Liver (tissue), 9 donors: ENCODE data around the gene ALPK3. TPM values are rescaled to one million over a fixed set of nuclear protein-coding genes. Genes with fewer than 3 reads are reported as not detected.

Experiments
- DNase-seq: peaks from one replicate; pipeline ENCODE4 v3.0.0-alpha.2; 2017; ENCODE audit warnings: low spot score
- H3K27ac ChIP-seq, 2 donors: one replicate each; pipeline ENCODE4 v1.7.0; 2013; ENCODE audit warnings: inconsistent platforms in 2 of 2, low read length in 2 of 2, control low read depth in 1 of 2, low read depth in 1 of 2, mild to moderate bottlenecking in 1 of 2
- H3K27me3 ChIP-seq, 4 donors: one replicate each; pipeline versions ENCODE4 v1.6.1 to v1.7.0; 2013; ENCODE audit warnings: low read length in 3 of 4, inconsistent platforms in 1 of 4, mild to moderate bottlenecking in 1 of 4, moderate library complexity in 1 of 4; ENCODE audit not compliant: control insufficient read depth in 4 of 4, insufficient read depth in 4 of 4
- H3K36me3 ChIP-seq, 4 donors: one replicate each; pipeline versions ENCODE4 v1.6.1 to v1.7.0; 2013; ENCODE audit warnings: low read length in 3 of 4, mild to moderate bottlenecking in 3 of 4, low read depth in 1 of 4, moderate library complexity in 1 of 4; ENCODE audit not compliant: control insufficient read depth in 4 of 4, insufficient read depth in 3 of 4
- H3K4me1 ChIP-seq, 4 donors: one replicate each; pipeline versions ENCODE4 v1.6.1 to v1.7.0; 2013; ENCODE audit warnings: low read length in 3 of 4, mild to moderate bottlenecking in 3 of 4, moderate library complexity in 1 of 4; ENCODE audit not compliant: control insufficient read depth in 4 of 4, insufficient read depth in 4 of 4
- H3K4me3 ChIP-seq, 3 donors: one replicate each; pipeline versions ENCODE4 v1.6.1 to v1.7.0; 2013; ENCODE audit warnings: low read length in 3 of 3, control low read depth in 1 of 3, low read depth in 1 of 3, mild to moderate bottlenecking in 1 of 3
- H3K9ac ChIP-seq, 2 donors: one replicate each; pipeline ENCODE4 v1.7.0; 2013; ENCODE audit warnings: low read length in 2 of 2, mild to moderate bottlenecking in 2 of 2, moderate library complexity in 2 of 2, control low read depth in 1 of 2, low read depth in 1 of 2
- H3K9me3 ChIP-seq, 4 donors: one replicate each; pipeline versions ENCODE4 v1.6.1 to v1.7.0; 2013; ENCODE audit warnings: low read length in 3 of 4; ENCODE audit not compliant: control insufficient read depth in 4 of 4
- EGR1 ChIP-seq, 2 donors: IDR thresholded peaks; 2 replicates each; pipeline ENCODE4 v1.6.1; 2016 to 2018; ENCODE audit warnings: antibody characterized with exemption in 2 of 2, low read depth in 2 of 2
- FOXA1 ChIP-seq: IDR thresholded peaks from 2 replicates; pipeline ENCODE4 v1.6.1; 2016; ENCODE audit warnings: antibody characterized with exemption
- FOXA2 ChIP-seq: IDR thresholded peaks from 2 replicates; pipeline ENCODE4 v1.6.1; 2016; ENCODE audit warnings: antibody characterized with exemption
- GABPA ChIP-seq, 2 donors: IDR thresholded peaks in 1 of 2; conservative IDR thresholded peaks in 1 of 2; 2 replicates each; pipeline ENCODE4 v1.6.1; 2016; ENCODE audit warnings: antibody characterized with exemption in 2 of 2, mild to moderate bottlenecking in 1 of 2, moderate library complexity in 1 of 2
- HNF4A ChIP-seq, 2 donors: conservative IDR thresholded peaks; 2 replicates each; pipeline ENCODE4 v1.6.1; 2016; ENCODE audit warnings: antibody characterized with exemption in 2 of 2, mild to moderate bottlenecking in 2 of 2
- HNF4G ChIP-seq: IDR thresholded peaks from 2 replicates; pipeline ENCODE4 v1.6.1; 2016; ENCODE audit warnings: antibody characterized with exemption
- JUND ChIP-seq, 2 donors: IDR thresholded peaks; 2 replicates each; pipeline ENCODE4 v1.6.1; 2016; ENCODE audit warnings: antibody characterized with exemption in 2 of 2
- NR2F2 ChIP-seq: IDR thresholded peaks from 2 replicates; pipeline ENCODE4 v1.6.1; 2016; ENCODE audit warnings: antibody characterized with exemption
- RAD21 ChIP-seq, 2 donors: IDR thresholded peaks; 2 replicates each; pipeline ENCODE4 v1.6.1; 2016; ENCODE audit warnings: antibody characterized with exemption in 2 of 2, mild to moderate bottlenecking in 2 of 2
- RXRA ChIP-seq, 2 donors: IDR thresholded peaks; 2 replicates each; pipeline ENCODE4 v1.6.1; 2017 to 2018; ENCODE audit warnings: antibody characterized with exemption in 2 of 2, mild to moderate bottlenecking in 1 of 2
- SP1 ChIP-seq: IDR thresholded peaks from 2 replicates; pipeline ENCODE4 v1.6.1; 2018; ENCODE audit warnings: antibody characterized with exemption, mild to moderate bottlenecking
- TAF1 ChIP-seq: conservative IDR thresholded peaks from 2 replicates; pipeline ENCODE4 v1.6.1; 2016; ENCODE audit warnings: antibody characterized with exemption, mild to moderate bottlenecking
- YY1 ChIP-seq: IDR thresholded peaks from 2 replicates; pipeline ENCODE4 v1.6.1; 2016; ENCODE audit warnings: antibody characterized with exemption, mild to moderate bottlenecking
- WGBS: extraction: QIAGEN DNeasy Blood & Tissue Kit; methylation state at CpG from one replicate; pipeline ENCODE4 v1.1.7; 2013; 5-methylcytosine and 5-hydroxymethylcytosine counted together
- polyA plus RNA-seq, 2 donors: library from polyadenylated mRNA; stranded (reverse) in 1 of 2; unstranded in 1 of 2; fragments of 200-250 nt in 1 of 2; fragments of >200 nt in 1 of 2; fragmentation: Nextera tagmentation in 1 of 2; extraction: Ambion mirVana in 1 of 2; gene quantifications; one replicate each; pipeline versions ENCODE4 v1.2.1 to v1.2.3, GENCODE V29; 2013 to 2015
- total RNA-seq, 2 donors: library from RNA; depleted of rRNA; stranded (reverse); fragments of >200 nt; gene quantifications; one replicate each; pipeline ENCODE4 v1.2.3, GENCODE V29; 2014
- TF ChIP-seq, protein P1 (sequence below): IDR thresholded peaks from 2 replicates; pipeline ENCODE4 v1.6.1; 2016; ENCODE audit warnings: antibody characterized with exemption
- TF ChIP-seq, protein P2 (sequence below): IDR thresholded peaks from 2 replicates; pipeline ENCODE4 v1.6.1; 2016; ENCODE audit warnings: antibody characterized with exemption
- TF ChIP-seq, protein P3 (sequence below): IDR thresholded peaks from 2 replicates; pipeline ENCODE4 v1.6.1; 2016; ENCODE audit warnings: antibody characterized with exemption
- TF ChIP-seq, protein P4 (sequence below): IDR thresholded peaks from 2 replicates; pipeline ENCODE4 v1.6.1; 2016; ENCODE audit warnings: antibody characterized with exemption, mild to moderate bottlenecking
- TF ChIP-seq, protein P5 (sequence below): fragments of 150-350 bp; IDR thresholded peaks from 2 replicates; pipeline ENCODE4 v1.5.1; 2017; ENCODE audit warnings: improper control_type of control experiment, low read depth, low read length; ENCODE audit not compliant: missing input control
- donor health status: healthy.
- donor health status: healthy.
- donor health status: healthy.
- donor health status: healthy.
- donor health status: healthy.

The ALPK3 gene
- total and polyA plus RNA-seq, 4 donors, result 0.96 to 10.0 (median 2.8) TPM

DNA sequence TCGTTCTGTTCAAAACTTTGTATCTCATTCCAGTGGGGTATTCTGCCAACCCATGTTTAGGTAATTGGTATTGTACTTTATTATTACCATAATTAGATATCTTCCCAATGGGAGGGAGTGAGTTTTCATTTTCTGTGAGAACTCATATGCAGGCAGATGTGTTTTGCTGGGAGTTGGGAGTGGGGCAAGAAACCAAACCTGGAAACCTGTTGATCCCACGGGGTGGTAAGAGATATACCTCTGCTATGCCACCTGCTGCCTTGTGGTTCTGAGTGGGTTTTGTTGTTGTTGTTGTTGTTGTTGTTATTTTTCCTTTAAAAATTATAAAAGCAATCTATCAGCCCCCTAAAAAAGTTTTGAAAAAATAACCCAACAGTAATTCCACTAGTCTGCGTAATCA, 36.7 kb upstream of the ALPK3 start:
- TF ChIP-seq NR2F2 (no peak), RXRA (IDR thresholded peaks at IDR 0.05) (no peak), YY1 (no peak), HNF4G (no peak), FOXA1 (no peak), EGR1 (IDR thresholded peaks at IDR 0.05; ENCODE audit: low read depth in 2 of 2) (no peak), RAD21 (IDR thresholded peaks at IDR 0.05) (no peak), TAF1 (no peak), FOXA2 (no peak), JUND (IDR thresholded peaks at IDR 0.05) (no peak), HNF4A (conservative IDR thresholded peaks at IDR 0.05) (no peak), GABPA (IDR thresholded peaks at IDR 0.05 in 1 of 2, conservative IDR thresholded peaks at IDR 0.05 in 1 of 2) (no peak)
- TF ChIP-seq, protein P1, sequence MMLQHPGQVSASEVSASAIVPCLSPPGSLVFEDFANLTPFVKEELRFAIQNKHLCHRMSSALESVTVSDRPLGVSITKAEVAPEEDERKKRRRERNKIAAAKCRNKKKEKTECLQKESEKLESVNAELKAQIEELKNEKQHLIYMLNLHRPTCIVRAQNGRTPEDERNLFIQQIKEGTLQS, result no peak
- TF ChIP-seq, protein P2, sequence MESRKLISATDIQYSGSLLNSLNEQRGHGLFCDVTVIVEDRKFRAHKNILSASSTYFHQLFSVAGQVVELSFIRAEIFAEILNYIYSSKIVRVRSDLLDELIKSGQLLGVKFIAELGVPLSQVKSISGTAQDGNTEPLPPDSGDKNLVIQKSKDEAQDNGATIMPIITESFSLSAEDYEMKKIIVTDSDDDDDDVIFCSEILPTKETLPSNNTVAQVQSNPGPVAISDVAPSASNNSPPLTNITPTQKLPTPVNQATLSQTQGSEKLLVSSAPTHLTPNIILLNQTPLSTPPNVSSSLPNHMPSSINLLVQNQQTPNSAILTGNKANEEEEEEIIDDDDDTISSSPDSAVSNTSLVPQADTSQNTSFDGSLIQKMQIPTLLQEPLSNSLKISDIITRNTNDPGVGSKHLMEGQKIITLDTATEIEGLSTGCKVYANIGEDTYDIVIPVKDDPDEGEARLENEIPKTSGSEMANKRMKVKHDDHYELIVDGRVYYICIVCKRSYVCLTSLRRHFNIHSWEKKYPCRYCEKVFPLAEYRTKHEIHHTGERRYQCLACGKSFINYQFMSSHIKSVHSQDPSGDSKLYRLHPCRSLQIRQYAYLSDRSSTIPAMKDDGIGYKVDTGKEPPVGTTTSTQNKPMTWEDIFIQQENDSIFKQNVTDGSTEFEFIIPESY, result no peak
- TF ChIP-seq, protein P3, sequence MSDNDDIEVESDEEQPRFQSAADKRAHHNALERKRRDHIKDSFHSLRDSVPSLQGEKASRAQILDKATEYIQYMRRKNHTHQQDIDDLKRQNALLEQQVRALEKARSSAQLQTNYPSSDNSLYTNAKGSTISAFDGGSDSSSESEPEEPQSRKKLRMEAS, result no peak
- TF ChIP-seq, protein P4, sequence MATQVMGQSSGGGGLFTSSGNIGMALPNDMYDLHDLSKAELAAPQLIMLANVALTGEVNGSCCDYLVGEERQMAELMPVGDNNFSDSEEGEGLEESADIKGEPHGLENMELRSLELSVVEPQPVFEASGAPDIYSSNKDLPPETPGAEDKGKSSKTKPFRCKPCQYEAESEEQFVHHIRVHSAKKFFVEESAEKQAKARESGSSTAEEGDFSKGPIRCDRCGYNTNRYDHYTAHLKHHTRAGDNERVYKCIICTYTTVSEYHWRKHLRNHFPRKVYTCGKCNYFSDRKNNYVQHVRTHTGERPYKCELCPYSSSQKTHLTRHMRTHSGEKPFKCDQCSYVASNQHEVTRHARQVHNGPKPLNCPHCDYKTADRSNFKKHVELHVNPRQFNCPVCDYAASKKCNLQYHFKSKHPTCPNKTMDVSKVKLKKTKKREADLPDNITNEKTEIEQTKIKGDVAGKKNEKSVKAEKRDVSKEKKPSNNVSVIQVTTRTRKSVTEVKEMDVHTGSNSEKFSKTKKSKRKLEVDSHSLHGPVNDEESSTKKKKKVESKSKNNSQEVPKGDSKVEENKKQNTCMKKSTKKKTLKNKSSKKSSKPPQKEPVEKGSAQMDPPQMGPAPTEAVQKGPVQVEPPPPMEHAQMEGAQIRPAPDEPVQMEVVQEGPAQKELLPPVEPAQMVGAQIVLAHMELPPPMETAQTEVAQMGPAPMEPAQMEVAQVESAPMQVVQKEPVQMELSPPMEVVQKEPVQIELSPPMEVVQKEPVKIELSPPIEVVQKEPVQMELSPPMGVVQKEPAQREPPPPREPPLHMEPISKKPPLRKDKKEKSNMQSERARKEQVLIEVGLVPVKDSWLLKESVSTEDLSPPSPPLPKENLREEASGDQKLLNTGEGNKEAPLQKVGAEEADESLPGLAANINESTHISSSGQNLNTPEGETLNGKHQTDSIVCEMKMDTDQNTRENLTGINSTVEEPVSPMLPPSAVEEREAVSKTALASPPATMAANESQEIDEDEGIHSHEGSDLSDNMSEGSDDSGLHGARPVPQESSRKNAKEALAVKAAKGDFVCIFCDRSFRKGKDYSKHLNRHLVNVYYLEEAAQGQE, result no peak
- 70% methylated on average over 3 of the region's 3 CpGs for WGBS
- no peaks in the 10 kb centered on the region for H3K27me3 ChIP-seq
- no peaks in the 10 kb centered on the region for H3K9me3 ChIP-seq
- no peak overlapping the region for H3K27ac ChIP-seq
- no peak overlapping the region for H3K9ac ChIP-seq
- H3K4me3 ChIP-seq, result no peak overlapping the region
- H3K36me3 ChIP-seq, result peaks cover 12 to 37% (median 29%) of the 10 kb centered on the region in 4 donors
- peaks cover 4 to 22% (median 12%) of the 10 kb centered on the region in 4 donors for H3K4me1 ChIP-seq
- no peak for DNase-seq

DNA sequence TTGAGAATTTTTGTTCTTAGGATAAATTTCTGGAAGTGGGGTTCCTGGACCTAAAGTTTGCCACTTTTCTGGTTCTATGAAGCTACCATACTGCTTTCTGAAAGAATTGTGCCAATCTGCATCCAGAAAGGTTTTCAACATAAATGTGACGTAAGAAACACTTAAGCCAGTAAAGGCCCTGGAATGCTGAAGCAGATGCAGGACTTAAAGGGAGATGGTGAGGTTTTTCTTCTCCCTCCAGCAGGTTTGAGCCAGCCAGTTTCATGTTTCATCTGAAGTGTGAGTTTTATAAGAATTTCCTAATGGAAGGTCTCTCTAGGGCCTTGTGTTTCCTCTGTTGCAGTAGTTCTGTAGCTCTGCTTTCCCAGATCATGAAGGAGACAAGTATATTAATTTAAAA, 35.7 kb upstream of the ALPK3 start:
- Histone ChIP-seq H3K27ac (no peak overlapping the region), H3K27me3 (no peaks in the 10 kb centered on the region), H3K4me3 (no peak overlapping the region), H3K9ac (no peak overlapping the region), H3K4me1 (peaks cover 1 to 22% (median 10%) of the 10 kb centered on the region in 4 donors), H3K9me3 (no peaks in the 10 kb centered on the region), H3K36me3 (peaks cover 12 to 39% (median 30%) of the 10 kb centered on the region in 4 donors)
- 91% methylated on average over 1 of the region's 1 CpG for WGBS
- no peak for DNase-seq
- TF ChIP-seq, protein P5, sequence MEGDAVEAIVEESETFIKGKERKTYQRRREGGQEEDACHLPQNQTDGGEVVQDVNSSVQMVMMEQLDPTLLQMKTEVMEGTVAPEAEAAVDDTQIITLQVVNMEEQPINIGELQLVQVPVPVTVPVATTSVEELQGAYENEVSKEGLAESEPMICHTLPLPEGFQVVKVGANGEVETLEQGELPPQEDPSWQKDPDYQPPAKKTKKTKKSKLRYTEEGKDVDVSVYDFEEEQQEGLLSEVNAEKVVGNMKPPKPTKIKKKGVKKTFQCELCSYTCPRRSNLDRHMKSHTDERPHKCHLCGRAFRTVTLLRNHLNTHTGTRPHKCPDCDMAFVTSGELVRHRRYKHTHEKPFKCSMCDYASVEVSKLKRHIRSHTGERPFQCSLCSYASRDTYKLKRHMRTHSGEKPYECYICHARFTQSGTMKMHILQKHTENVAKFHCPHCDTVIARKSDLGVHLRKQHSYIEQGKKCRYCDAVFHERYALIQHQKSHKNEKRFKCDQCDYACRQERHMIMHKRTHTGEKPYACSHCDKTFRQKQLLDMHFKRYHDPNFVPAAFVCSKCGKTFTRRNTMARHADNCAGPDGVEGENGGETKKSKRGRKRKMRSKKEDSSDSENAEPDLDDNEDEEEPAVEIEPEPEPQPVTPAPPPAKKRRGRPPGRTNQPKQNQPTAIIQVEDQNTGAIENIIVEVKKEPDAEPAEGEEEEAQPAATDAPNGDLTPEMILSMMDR, result no peak
- TF ChIP-seq NR2F2 (no peak), JUND (IDR thresholded peaks at IDR 0.05) (no peak), GABPA (IDR thresholded peaks at IDR 0.05 in 1 of 2, conservative IDR thresholded peaks at IDR 0.05 in 1 of 2) (no peak), TAF1 (no peak), RAD21 (IDR thresholded peaks at IDR 0.05) (no peak), HNF4G (no peak), YY1 (no peak), SP1 (no peak), FOXA1 (no peak)
- TF ChIP-seq, protein P3, result no peak
- TF ChIP-seq, protein P4, result no peak
- TF ChIP-seq, protein P1, result no peak
